GM18868 (cell line): Measurements from ENCODE around the gene DCANP1.
"Not testable (repeated sequence)": the region's sequence is repeated elsewhere in the genome, so short reads cannot be mapped to it uniquely, and the experiment has no call there.

Experiments used
- ATAC-seq: cut with Tn5 transposase; IDR thresholded peaks from one replicate; pipeline ENCODE4 v1.9.1; 2021; ENCODE audit warnings: mild to moderate bottlenecking, moderate library complexity; ENCODE audit not compliant: unreplicated experiment

DCANP1 gene

GRCh38 chr5:135447298-135447929 lies at the start of gene DCANP1:
Gene DCANP1 (minus strand): TSS chr5:135447348. CDS start chr5:135447108, 240 bp downstream.
- no peak for ATAC-seq

GRCh38 chr5:135495531-135495930 lies 48.4 kb upstream of the DCANP1 start:
- ATAC-seq, result not testable (repeated sequence)

- ATAC-seq, result no peak
Observed at GRCh38 chr5:135494196-135494595, 47.0 kb upstream of the DCANP1 start.

- ATAC-seq, result no peak
Observed at GRCh38 chr5:135493406-135494180, 46.4 kb upstream of the DCANP1 start.

GRCh38 chr5:135492319-135492626 lies 45.1 kb upstream of the DCANP1 start:
- ATAC-seq, result no peak

GRCh38 chr5:135491552-135492318 lies 44.6 kb upstream of the DCANP1 start:
- no peak for ATAC-seq

GRCh38 chr5:135491038-135491551 lies 43.9 kb upstream of the DCANP1 start:
- no peak for ATAC-seq

GRCh38 chr5:135490245-135491037 lies 43.3 kb upstream of the DCANP1 start:
- ATAC-seq, result no peak

- no peak for ATAC-seq
Observed at GRCh38 chr5:135489466-135490244, 42.5 kb upstream of the DCANP1 start.

GRCh38 chr5:135488727-135489465 lies 41.7 kb upstream of the DCANP1 start:
- ATAC-seq, result no peak

GRCh38 chr5:135487839-135488514 lies 40.8 kb upstream of the DCANP1 start:
- ATAC-seq, result no peak

GRCh38 chr5:135487037-135487395 lies 39.9 kb upstream of the DCANP1 start:
- ATAC-seq, result no peak

- no peak for ATAC-seq
Observed at GRCh38 chr5:135486131-135487036, 39.2 kb upstream of the DCANP1 start.

GRCh38 chr5:135484674-135485086 lies 37.5 kb upstream of the DCANP1 start:
- no peak for ATAC-seq

- ATAC-seq, result no peak
Observed at GRCh38 chr5:135483254-135483653, 36.1 kb upstream of the DCANP1 start.

- no peak for ATAC-seq
Observed at GRCh38 chr5:135482381-135482933, 35.3 kb upstream of the DCANP1 start.

GRCh38 chr5:135481909-135482311 lies 34.8 kb upstream of the DCANP1 start:
- ATAC-seq, result no peak

GRCh38 chr5:135481387-135481786 lies 34.2 kb upstream of the DCANP1 start:
- no peak for ATAC-seq
